ACHN (cell line): ENCODE measurements around the gene SRGAP3.

Experiments used
- DNase-seq: peaks from one replicate; pipeline ENCODE4 v3.0.0-alpha.2; 2015
- in situ Hi-C: cut with HindIII; loops from 2 replicates; pipeline ENCODE4 v1.10.0; 2017; ENCODE audit warnings: low sequenced_read_pairs, low pct_ligation_motif_present, low pct_unique_long_range_greater_than_20kb

The SRGAP3 gene

DNA sequence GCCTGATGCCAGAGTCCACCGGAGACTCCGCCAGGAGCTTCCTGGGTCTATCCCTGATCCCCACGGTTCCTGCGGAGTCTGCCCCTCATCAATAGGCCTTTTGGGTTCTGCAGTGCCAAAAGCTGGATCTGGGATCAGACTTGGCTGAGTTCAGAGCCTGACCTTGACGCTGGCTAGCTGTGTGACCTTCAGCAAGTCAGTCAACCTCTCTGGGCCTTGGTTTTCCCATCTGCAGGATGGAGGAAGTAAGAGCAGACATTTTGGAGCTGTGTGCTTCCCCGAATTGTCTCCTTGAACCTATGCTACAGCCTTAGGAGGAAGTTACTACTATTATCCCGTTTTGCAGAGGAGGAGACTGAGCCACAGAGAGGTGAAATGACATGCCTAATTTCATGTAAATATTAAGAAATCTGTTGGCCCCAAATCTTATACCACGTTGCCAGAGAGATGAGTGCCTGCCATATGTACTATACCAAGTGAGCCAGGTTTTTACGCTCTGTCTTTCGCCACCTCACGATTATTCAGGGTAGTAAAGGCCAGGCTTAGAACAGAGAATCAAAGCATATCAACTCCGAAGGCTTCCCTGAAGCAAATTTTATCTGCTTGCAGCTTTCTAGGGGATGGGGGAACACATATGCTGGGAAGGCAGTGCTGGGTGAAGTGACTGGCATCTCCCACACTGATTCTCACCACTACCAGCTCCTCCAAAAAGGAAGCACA, 112.5 kb downstream of the SRGAP3 start:
- DNase-seq = no peak
- in situ Hi-C loops = no loop called here

DNA sequence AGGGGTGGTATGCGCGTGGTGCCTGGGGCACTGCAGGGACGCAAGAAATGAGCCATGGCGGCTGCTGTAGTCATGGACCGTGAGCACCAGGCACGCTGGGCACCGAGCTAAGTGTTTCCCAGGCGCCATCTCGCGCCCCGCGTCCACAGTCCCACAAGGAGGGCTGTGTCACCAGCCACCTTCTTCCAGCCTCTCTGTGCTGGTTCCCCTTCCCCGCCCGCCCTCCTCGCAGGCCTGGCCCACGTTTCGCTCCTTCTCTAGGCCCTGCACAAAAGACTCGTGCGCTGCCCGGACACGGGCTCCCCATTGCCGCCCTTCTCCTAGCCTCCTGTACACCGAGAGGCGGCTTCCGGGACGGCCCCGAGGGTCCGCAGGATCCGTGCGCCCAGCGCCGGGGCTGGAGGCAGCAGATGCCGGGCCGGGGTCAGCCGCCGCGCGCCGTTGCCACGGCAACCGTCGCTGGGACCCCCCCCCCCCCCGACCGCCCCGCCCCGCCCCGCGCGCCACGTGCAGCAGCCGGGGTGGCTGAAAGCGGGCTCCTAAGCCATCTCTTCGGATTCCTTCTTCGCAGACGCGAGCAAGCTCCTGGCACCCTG, 113.4 kb downstream of the SRGAP3 start:
- in situ Hi-C loops = no loop called here

DNA sequence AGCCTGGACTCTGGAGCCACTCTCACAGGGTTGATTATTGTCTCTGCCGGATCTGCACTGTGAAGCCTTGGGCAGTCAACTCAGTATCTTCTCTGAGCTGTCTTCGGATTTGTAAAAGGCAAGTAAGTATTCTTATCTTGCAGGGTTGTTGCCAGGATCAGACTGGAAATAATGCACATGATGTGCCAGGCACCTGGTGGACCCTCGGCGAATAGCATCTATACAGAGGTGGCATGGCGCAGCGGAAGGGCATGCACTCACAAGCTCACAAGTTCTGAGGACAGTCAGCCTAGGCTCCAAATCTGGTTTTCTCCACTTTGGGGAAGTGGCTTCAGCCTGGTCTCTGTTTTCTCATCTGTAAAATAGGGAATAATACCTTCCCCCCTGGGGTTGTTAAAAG, 113.9 kb downstream of the SRGAP3 start:
- in situ Hi-C loops = no loop called here
- no peak for DNase-seq

More for the DNA sequence above, 113.4 kb downstream of the SRGAP3 start:
- DNase-seq = no peak

GRCh38 chr3:9133656-9134055, 115.8 kb downstream of the SRGAP3 start:
- no peak for DNase-seq
- in situ Hi-C loops = no loop called here

- DNase-seq = no peak
- in situ Hi-C loops = no loop called here
Measured at GRCh38 chr3:9130345-9131305, 118.8 kb downstream of the SRGAP3 start.

GRCh38 chr3:9129365-9129764, 120.1 kb downstream of the SRGAP3 start:
- DNase-seq = no peak
- in situ Hi-C loops = no loop called here

GRCh38 chr3:9125278-9125951, 124.0 kb downstream of the SRGAP3 start:
- in situ Hi-C loops = no loop called here
- no peak for DNase-seq

GRCh38 chr3:9124730-9125129, 124.7 kb downstream of the SRGAP3 start:
- DNase-seq = no peak
- in situ Hi-C loops = no loop called here

- in situ Hi-C loops = no loop called here
- DNase-seq = no peak
Measured at GRCh38 chr3:9123840-9124239, 125.6 kb downstream of the SRGAP3 start.

- in situ Hi-C loops = no loop called here
- no peak for DNase-seq
Measured at GRCh38 chr3:9122732-9123364, 126.6 kb downstream of the SRGAP3 start.

GRCh38 chr3:9121366-9122001, 128.0 kb downstream of the SRGAP3 start:
- in situ Hi-C loops = no loop called here
- no peak for DNase-seq

DNA sequence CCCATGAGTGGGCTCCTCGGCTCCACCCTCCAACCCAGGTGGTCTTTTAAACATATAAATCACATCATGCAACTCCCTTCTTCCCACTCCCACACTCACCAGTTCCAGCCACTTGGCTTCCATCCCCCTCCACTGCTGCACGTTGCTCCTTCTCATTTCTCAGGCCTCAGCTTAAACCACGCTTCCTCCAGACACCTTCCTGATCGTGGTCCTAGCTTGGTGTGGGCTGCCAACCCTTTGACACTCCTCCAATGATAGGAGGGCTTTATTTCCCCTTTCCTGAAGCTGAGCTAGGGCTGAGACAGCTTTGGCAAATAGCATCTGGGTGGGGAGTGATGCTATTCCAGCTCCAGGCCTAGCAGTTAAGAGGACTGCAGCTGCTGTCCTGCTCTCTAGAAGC, 130.1 kb downstream of the SRGAP3 start:
- DNase-seq = no peak
- in situ Hi-C loops = no loop called here

- in situ Hi-C loops = no loop called here
- DNase-seq = no peak
Measured at GRCh38 chr3:9118222-9118621, 131.2 kb downstream of the SRGAP3 start.

- DNase-seq = no peak
- in situ Hi-C loops = no loop called here
Measured at GRCh38 chr3:9117220-9117619, 132.2 kb downstream of the SRGAP3 start.

DNA sequence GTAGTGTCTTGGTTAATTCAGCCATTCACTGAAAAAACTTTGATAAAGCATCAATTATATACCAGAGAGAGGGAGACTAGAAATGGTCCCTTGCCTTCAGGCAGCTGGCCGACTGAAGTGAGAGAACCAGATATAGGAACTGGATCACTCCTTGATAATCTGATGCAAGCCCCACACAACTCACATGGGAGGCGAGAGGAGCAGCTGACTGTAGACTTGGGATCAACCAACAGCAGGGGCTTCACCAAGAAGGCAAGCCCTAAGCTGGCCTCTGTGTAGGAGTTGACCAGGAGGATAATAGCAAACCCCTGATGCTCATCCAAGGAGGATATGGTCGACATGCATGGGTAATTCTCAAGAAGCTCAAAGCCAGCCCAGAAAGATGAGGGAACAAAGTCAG, 133.1 kb downstream of the SRGAP3 start:
- in situ Hi-C loops = no loop called here

DNA sequence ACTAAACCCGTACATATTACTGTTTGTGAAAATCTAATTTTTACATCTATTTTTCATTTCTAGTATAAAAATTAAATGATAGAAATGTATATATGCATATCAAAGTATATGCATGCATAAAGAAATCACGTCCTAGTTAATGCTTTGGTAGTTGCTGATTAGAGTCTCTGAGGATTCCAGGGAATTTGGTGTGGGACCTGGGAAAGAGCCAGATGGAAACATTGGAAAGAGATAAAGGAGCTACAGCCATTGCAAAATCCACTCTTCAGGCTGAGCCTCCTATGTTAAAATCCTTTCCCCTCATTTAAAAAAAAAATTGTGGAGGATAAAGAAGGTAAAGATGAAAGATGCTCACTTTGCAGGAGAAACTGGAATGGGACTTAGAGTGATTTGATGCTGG, 134.1 kb downstream of the SRGAP3 start:
- in situ Hi-C loops = no loop called here
- DNase-seq = no peak

More for the DNA sequence above, 133.1 kb downstream of the SRGAP3 start:
- DNase-seq = no peak

DNA sequence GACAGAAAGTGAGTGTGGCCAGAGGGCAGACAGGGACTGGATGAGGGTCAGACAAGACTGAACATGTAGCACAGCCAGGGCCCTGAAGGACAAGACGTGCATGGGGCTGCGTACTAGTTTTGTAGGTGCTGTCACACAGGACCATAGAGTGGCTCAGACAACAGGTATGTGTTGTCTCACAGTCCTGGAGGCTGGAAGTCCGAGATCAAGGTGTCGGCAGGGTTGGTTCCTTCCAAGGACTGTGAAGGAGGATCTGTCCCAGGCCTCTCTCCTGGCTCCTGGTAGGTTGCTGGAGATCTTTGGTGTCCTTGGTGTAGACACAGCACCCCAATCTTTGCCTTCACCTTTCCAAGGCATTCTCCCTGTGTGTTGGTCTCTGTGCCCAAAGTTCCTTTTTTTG, 136.4 kb downstream of the SRGAP3 start:
- in situ Hi-C loops = no loop called here
- no peak for DNase-seq

GRCh38 chr3:9111866-9112265, 137.6 kb downstream of the SRGAP3 start:
- DNase-seq = no peak
- in situ Hi-C loops = no loop called here
